ENCODE results near the gene MADD. TPM values are rescaled to one million over a fixed set of nuclear protein-coding genes. Genes with fewer than 3 reads are reported as not detected.
A peak's percentile ranks its signal among the peaks of the same experiment; 100 is the strongest.

The MADD gene
- total RNA-seq, 1 experiment from 2014 or later, result 24.8 TPM

- H3K4me1 Mint-ChIP-seq (ENCODE audit: insufficient read depth, unreplicated experiment), result peaks cover 5% of the 10 kb centered on the region
- no peak overlapping the region for H3K27ac Mint-ChIP-seq (ENCODE audit: low read depth, unreplicated experiment)
Measured at GRCh38 chr11:47225552-47226400, 44.2 kb upstream of the MADD start.

GRCh38 chr11:47229161-47229560, 40.8 kb upstream of the MADD start:
- no peaks in the 10 kb centered on the region for H3K27me3 Mint-ChIP-seq (ENCODE audit: insufficient read depth, unreplicated experiment)
- H3K9me3 Mint-ChIP-seq (ENCODE audit: unreplicated experiment), result no peaks in the 10 kb centered on the region
- ChIA-PET POLR2A (interaction anchor here (3.3 kb wide), 1 partner anchor 14 kb away, joined by 16 read pairs; the partner anchor contains the start of gene DDB2), CTCF (interaction anchor here (0.9 to 1.8 kb wide), 3 partner anchors 19 to 51 kb away, joined by 5 to 10 read pairs (median 7); partner anchors contain the start of gene ACP2)
- TF ChIP-seq CTCF (IDR thresholded peaks at IDR 0.05; ENCODE audit: unreplicated experiment), result no peak
- no peak overlapping the region for H3K4me3 Mint-ChIP-seq (ENCODE audit: unreplicated experiment)
- BruUV-seq (replicated peaks), result no TSS peak
- H3K4me1 Mint-ChIP-seq (ENCODE audit: insufficient read depth, unreplicated experiment), result peaks cover 5% of the 10 kb centered on the region
- intact Hi-C loops (cut with micrococcal nuclease), result no loop called here
- no peak overlapping the region for H3K27ac Mint-ChIP-seq (ENCODE audit: low read depth, unreplicated experiment)
- no peak for DNase-seq (ENCODE audit: unreplicated experiment)
- peaks cover 95% of the 10 kb centered on the region for H3K36me3 Mint-ChIP-seq (ENCODE audit: insufficient read depth, unreplicated experiment)

More at GRCh38 chr11:47225552-47226400, 44.2 kb upstream of the MADD start:
- Mint-ChIP-seq H3K9me3 (ENCODE audit: unreplicated experiment) (no peaks in the 10 kb centered on the region), H3K4me3 (ENCODE audit: unreplicated experiment) (no peak overlapping the region), H3K27me3 (ENCODE audit: insufficient read depth, unreplicated experiment) (no peaks in the 10 kb centered on the region), H3K36me3 (ENCODE audit: insufficient read depth, unreplicated experiment) (peaks cover 97% of the 10 kb centered on the region)
- ChIA-PET CTCF (interaction anchor here (0.7 kb wide), 1 partner anchor 41 kb away, joined by 4 read pairs; no protein-coding TSS in a partner anchor), POLR2A (no interaction called here)
- TF ChIP-seq CTCF (IDR thresholded peaks at IDR 0.05; ENCODE audit: unreplicated experiment), result no peak
- intact Hi-C loops (cut with micrococcal nuclease), result no loop called here
- no TSS peak for BruUV-seq (replicated peaks)
- DNase-seq (ENCODE audit: unreplicated experiment), result no peak

GRCh38 chr11:47233051-47233450, 36.9 kb upstream of the MADD start:
- POLR2A ChIA-PET, result interaction anchor here (0.9 to 5.0 kb wide), 6 partner anchors 9 to 18 kb away, joined by 3 to 32 read pairs (median 8); partner anchors contain the start of genes ACP2 and DDB2
- intact Hi-C loops (cut with micrococcal nuclease), result no loop called here
- no peaks in the 10 kb centered on the region for H3K27me3 Mint-ChIP-seq (ENCODE audit: insufficient read depth, unreplicated experiment)
- TF ChIP-seq CTCF (IDR thresholded peaks at IDR 0.05; ENCODE audit: unreplicated experiment), result no peak
- no peak overlapping the region for H3K27ac Mint-ChIP-seq (ENCODE audit: low read depth, unreplicated experiment)
- no peak for DNase-seq (ENCODE audit: unreplicated experiment)
- peaks cover 16% of the 10 kb centered on the region for H3K4me1 Mint-ChIP-seq (ENCODE audit: insufficient read depth, unreplicated experiment)
- H3K4me3 Mint-ChIP-seq (ENCODE audit: unreplicated experiment), result no peak overlapping the region
- H3K36me3 Mint-ChIP-seq (ENCODE audit: insufficient read depth, unreplicated experiment), result peaks cover 95% of the 10 kb centered on the region
- BruUV-seq (replicated peaks), result no TSS peak
- no peaks in the 10 kb centered on the region for H3K9me3 Mint-ChIP-seq (ENCODE audit: unreplicated experiment)
- CTCF ChIA-PET, result interaction anchor here (0.7 to 3.2 kb wide), 6 partner anchors 12 to 58 kb away, joined by 3 to 13 read pairs (median 6); partner anchors contain the start of gene ACP2

GRCh38 chr11:47233989-47234668, 35.8 kb upstream of the MADD start:
- TF ChIP-seq CTCF (IDR thresholded peaks at IDR 0.05; ENCODE audit: unreplicated experiment), result no peak
- H3K27ac Mint-ChIP-seq (ENCODE audit: low read depth, unreplicated experiment), result peak overlapping the region; percentile 72
- no peaks in the 10 kb centered on the region for H3K9me3 Mint-ChIP-seq (ENCODE audit: unreplicated experiment)
- ChIA-PET CTCF (interaction anchor here (0.5 to 3.2 kb wide), 5 partner anchors 13 to 56 kb away, joined by 3 to 13 read pairs (median 7); partner anchors contain the start of gene ACP2), POLR2A (interaction anchor here (0.6 to 5.0 kb wide), 5 partner anchors 14 to 345 kb away, joined by 3 to 32 read pairs (median 12); partner anchors contain the start of genes ACP2 and DDB2)
- intact Hi-C loops (cut with micrococcal nuclease), result no loop called here
- H3K4me3 Mint-ChIP-seq (ENCODE audit: unreplicated experiment), result no peak overlapping the region
- DNase-seq (ENCODE audit: unreplicated experiment), result peak; percentile 57
- BruUV-seq (replicated peaks), result no TSS peak
- H3K4me1 Mint-ChIP-seq (ENCODE audit: insufficient read depth, unreplicated experiment), result peaks cover 14% of the 10 kb centered on the region
- no peaks in the 10 kb centered on the region for H3K27me3 Mint-ChIP-seq (ENCODE audit: insufficient read depth, unreplicated experiment)
- peaks cover 95% of the 10 kb centered on the region for H3K36me3 Mint-ChIP-seq (ENCODE audit: insufficient read depth, unreplicated experiment)
